Measurements from ENCODE around the gene AGFG2. TPM values are rescaled to one million over a fixed set of nuclear protein-coding genes. Genes with fewer than 3 reads are reported as not detected.

The AGFG2 gene
- polyA plus RNA-seq, 2 of the 4 experiments (the other 2 are of a cell fraction), result 16.0 to 31.8 TPM

DNA sequence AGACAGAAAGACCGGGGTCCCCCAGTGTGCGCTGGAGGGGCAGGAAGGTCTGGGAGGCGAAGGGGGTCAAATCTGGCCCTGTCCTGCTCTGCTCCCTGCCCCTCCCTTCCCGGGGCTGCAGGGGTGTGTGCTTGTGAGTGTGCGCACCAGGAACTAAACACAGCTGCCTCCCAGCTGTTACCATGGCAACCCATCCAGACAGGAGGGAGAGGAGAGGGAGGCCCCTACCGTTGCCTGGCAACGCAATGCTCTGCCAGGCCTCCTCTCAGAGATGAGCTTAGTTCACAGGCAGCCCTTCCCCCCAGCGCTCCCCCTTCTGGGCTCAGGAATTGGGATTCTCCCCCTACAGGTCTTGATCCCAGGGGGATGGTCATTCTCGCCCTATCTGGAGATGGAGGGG lies 49.2 kb upstream of the AGFG2 start:
- POLR2A ChIA-PET, result interaction anchor here (0.9 kb wide), 1 partner anchor 96 kb away, joined by 3 read pairs; the partner anchor contains the start of gene FBXO24
- WGBS (ENCODE audit: missing lambda C conversion rate), result 69% methylated on average over 9 of the region's 9 CpGs
- Histone ChIP-seq H3K9me3 (no peaks in the 10 kb centered on the region), H3K4me2 (no peak overlapping the region), H3K27ac (no peak overlapping the region), H3K4me3 (no peak overlapping the region), H3K4me1 (peaks cover 23% of the 10 kb centered on the region)
- ATAC-seq (peak; percentile 41 to 72), FAIRE-seq (no peak), DNase-seq (ENCODE audit: low read depth in 1 of 2, low spot score in 1 of 2) (peak; percentile 86 to 87)
- CTCF ChIA-PET, result interaction anchor here (0.6 to 3.9 kb wide), 9 partner anchors 9 to 70 kb away, joined by 3 to 22 read pairs (median 4); no protein-coding TSS in a partner anchor
- no peak for TF ChIP-seq SMC3 (IDR thresholded peaks at IDR 0.05)
- TF ChIP-seq PHF8 (IDR thresholded peaks at IDR 0.05; ENCODE audit: borderline replicate concordance, low read depth), result no peak
- no peak for TF ChIP-seq SREBF2 (IDR thresholded peaks at IDR 0.05)
- no peak for TF ChIP-seq TFCP2L1 (CRISPR knock-in tag; IDR thresholded peaks at IDR 0.05)
- TF ChIP-seq, protein P1, sequence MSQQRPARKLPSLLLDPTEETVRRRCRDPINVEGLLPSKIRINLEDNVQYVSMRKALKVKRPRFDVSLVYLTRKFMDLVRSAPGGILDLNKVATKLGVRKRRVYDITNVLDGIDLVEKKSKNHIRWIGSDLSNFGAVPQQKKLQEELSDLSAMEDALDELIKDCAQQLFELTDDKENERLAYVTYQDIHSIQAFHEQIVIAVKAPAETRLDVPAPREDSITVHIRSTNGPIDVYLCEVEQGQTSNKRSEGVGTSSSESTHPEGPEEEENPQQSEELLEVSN (IDR thresholded peaks at IDR 0.05; ENCODE audit: borderline replicate concordance, low read depth), result no peak
- no peak for TF ChIP-seq NFE2L2 (conservative IDR thresholded peaks at IDR 0.05; ENCODE audit: low read length)
- TF ChIP-seq JUN (IDR thresholded peaks at IDR 0.05), result no peak
- no peak for TF ChIP-seq HOXA7 (CRISPR knock-in tag; IDR thresholded peaks at IDR 0.05)
- TF ChIP-seq, protein P2, sequence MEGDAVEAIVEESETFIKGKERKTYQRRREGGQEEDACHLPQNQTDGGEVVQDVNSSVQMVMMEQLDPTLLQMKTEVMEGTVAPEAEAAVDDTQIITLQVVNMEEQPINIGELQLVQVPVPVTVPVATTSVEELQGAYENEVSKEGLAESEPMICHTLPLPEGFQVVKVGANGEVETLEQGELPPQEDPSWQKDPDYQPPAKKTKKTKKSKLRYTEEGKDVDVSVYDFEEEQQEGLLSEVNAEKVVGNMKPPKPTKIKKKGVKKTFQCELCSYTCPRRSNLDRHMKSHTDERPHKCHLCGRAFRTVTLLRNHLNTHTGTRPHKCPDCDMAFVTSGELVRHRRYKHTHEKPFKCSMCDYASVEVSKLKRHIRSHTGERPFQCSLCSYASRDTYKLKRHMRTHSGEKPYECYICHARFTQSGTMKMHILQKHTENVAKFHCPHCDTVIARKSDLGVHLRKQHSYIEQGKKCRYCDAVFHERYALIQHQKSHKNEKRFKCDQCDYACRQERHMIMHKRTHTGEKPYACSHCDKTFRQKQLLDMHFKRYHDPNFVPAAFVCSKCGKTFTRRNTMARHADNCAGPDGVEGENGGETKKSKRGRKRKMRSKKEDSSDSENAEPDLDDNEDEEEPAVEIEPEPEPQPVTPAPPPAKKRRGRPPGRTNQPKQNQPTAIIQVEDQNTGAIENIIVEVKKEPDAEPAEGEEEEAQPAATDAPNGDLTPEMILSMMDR (IDR thresholded peaks at IDR 0.05), result no peak

DNA sequence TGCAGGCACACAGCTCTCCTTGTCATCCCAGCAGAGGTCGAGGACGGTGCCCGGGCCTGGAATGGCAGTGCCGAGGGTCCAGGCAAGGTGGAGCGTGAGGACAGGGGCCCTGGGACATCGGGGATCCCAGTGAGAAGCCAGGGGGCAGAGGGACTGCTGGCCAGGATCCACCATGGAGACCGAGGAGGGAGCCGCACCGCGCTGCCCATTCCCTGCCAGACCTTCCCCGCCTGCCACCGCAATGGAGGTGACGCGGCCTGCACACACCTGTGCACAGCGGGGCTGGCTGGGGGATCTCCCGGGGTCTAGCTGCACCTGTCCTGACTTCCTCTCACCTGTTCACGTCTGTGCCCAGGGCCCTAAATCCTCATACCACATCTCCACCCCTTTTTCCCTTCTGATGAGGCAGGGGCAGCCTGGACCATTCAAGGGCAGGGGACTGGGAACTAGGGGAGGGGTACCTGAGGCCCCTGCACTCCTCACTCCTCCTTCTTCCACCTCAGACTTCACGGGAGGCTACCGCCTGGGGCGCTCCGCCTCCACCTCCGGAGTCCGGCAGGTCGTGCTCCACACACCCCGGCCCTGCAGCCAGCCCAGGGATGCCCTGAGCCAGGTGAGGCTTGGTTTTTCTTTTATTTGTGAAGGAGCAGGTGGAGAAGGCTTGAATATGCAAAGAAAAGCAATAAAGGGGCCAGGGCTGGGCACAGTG lies 48.4 kb upstream of the AGFG2 start:
- Histone ChIP-seq H3K4me2 (no peak overlapping the region), H3K4me3 (no peak overlapping the region), H3K27ac (no peak overlapping the region), H3K9me3 (no peaks in the 10 kb centered on the region), H3K4me1 (peaks cover 15% of the 10 kb centered on the region; the same call in 2 of the 3 replicates)
- FAIRE-seq, result no peak
- POLR2A ChIA-PET, result interaction anchor here (0.9 kb wide), 1 partner anchor 96 kb away, joined by 3 read pairs; the partner anchor contains the start of gene FBXO24
- no peak for DNase-seq (ENCODE audit: low read depth in 1 of 2, low spot score in 1 of 2)
- ATAC-seq, result no peak
- 84% methylated on average over 24 of the region's 25 CpGs for WGBS (ENCODE audit: missing lambda C conversion rate)
- no peak for TF ChIP-seq ZSCAN20 (CRISPR knock-in tag; IDR thresholded peaks at IDR 0.05)
- TF ChIP-seq CEBPB (IDR thresholded peaks at IDR 0.05), result no peak
- TF ChIP-seq RARB (CRISPR knock-in tag; IDR thresholded peaks at IDR 0.05), result no peak
- no peak for TF ChIP-seq NR3C1 (IDR thresholded peaks at IDR 0.05)
- TF ChIP-seq MAFK (IDR thresholded peaks at IDR 0.05; ENCODE audit: partially characterized antibody), result no peak
- no peak for TF ChIP-seq SMC3 (IDR thresholded peaks at IDR 0.05)
- TF ChIP-seq, protein P3, sequence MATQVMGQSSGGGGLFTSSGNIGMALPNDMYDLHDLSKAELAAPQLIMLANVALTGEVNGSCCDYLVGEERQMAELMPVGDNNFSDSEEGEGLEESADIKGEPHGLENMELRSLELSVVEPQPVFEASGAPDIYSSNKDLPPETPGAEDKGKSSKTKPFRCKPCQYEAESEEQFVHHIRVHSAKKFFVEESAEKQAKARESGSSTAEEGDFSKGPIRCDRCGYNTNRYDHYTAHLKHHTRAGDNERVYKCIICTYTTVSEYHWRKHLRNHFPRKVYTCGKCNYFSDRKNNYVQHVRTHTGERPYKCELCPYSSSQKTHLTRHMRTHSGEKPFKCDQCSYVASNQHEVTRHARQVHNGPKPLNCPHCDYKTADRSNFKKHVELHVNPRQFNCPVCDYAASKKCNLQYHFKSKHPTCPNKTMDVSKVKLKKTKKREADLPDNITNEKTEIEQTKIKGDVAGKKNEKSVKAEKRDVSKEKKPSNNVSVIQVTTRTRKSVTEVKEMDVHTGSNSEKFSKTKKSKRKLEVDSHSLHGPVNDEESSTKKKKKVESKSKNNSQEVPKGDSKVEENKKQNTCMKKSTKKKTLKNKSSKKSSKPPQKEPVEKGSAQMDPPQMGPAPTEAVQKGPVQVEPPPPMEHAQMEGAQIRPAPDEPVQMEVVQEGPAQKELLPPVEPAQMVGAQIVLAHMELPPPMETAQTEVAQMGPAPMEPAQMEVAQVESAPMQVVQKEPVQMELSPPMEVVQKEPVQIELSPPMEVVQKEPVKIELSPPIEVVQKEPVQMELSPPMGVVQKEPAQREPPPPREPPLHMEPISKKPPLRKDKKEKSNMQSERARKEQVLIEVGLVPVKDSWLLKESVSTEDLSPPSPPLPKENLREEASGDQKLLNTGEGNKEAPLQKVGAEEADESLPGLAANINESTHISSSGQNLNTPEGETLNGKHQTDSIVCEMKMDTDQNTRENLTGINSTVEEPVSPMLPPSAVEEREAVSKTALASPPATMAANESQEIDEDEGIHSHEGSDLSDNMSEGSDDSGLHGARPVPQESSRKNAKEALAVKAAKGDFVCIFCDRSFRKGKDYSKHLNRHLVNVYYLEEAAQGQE (IDR thresholded peaks at IDR 0.05), result no peak
- TF ChIP-seq ZC3H11A (IDR thresholded peaks at IDR 0.05), result no peak
- TF ChIP-seq, protein P4, sequence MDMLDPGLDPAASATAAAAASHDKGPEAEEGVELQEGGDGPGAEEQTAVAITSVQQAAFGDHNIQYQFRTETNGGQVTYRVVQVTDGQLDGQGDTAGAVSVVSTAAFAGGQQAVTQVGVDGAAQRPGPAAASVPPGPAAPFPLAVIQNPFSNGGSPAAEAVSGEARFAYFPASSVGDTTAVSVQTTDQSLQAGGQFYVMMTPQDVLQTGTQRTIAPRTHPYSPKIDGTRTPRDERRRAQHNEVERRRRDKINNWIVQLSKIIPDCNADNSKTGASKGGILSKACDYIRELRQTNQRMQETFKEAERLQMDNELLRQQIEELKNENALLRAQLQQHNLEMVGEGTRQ (IDR thresholded peaks at IDR 0.05), result no peak
- TF ChIP-seq, protein P5, sequence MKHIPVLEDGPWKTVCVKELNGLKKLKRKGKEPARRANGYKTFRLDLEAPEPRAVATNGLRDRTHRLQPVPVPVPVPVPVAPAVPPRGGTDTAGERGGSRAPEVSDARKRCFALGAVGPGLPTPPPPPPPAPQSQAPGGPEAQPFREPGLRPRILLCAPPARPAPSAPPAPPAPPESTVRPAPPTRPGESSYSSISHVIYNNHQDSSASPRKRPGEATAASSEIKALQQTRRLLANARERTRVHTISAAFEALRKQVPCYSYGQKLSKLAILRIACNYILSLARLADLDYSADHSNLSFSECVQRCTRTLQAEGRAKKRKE (CRISPR knock-in tag; IDR thresholded peaks at IDR 0.05; ENCODE audit: low read depth), result no peak
- TF ChIP-seq KDM1A (IDR thresholded peaks at IDR 0.05; ENCODE audit: low read depth), result no peak
- TF ChIP-seq CBX8 (IDR thresholded peaks at IDR 0.05), result no peak
- CTCF ChIA-PET, result interaction anchor here (0.6 to 3.9 kb wide), 5 partner anchors 8 to 69 kb away, joined by 3 to 22 read pairs (median 5); no protein-coding TSS in a partner anchor
